Liver (tissue), 9 donors: Measurements from ENCODE around the gene DIP2A. TPM values are rescaled to one million over a fixed set of nuclear protein-coding genes. Genes with fewer than 3 reads are reported as not detected.

ENCODE experiments used
- DNase-seq: peaks from one replicate; pipeline ENCODE4 v3.0.0-alpha.2; 2017; ENCODE audit warnings: low spot score
- H3K27ac ChIP-seq, 2 donors: one replicate each; pipeline ENCODE4 v1.7.0; 2013; ENCODE audit warnings: inconsistent platforms in 2 of 2, low read length in 2 of 2, control low read depth in 1 of 2, low read depth in 1 of 2, mild to moderate bottlenecking in 1 of 2
- H3K27me3 ChIP-seq, 4 donors: one replicate each; pipeline versions ENCODE4 v1.6.1 to v1.7.0; 2013; ENCODE audit warnings: low read length in 3 of 4, inconsistent platforms in 1 of 4, mild to moderate bottlenecking in 1 of 4, moderate library complexity in 1 of 4; ENCODE audit not compliant: control insufficient read depth in 4 of 4, insufficient read depth in 4 of 4
- H3K36me3 ChIP-seq, 4 donors: one replicate each; pipeline versions ENCODE4 v1.6.1 to v1.7.0; 2013; ENCODE audit warnings: low read length in 3 of 4, mild to moderate bottlenecking in 3 of 4, low read depth in 1 of 4, moderate library complexity in 1 of 4; ENCODE audit not compliant: control insufficient read depth in 4 of 4, insufficient read depth in 3 of 4
- H3K4me1 ChIP-seq, 4 donors: one replicate each; pipeline versions ENCODE4 v1.6.1 to v1.7.0; 2013; ENCODE audit warnings: low read length in 3 of 4, mild to moderate bottlenecking in 3 of 4, moderate library complexity in 1 of 4; ENCODE audit not compliant: control insufficient read depth in 4 of 4, insufficient read depth in 4 of 4
- H3K4me3 ChIP-seq, 3 donors: one replicate each; pipeline versions ENCODE4 v1.6.1 to v1.7.0; 2013; ENCODE audit warnings: low read length in 3 of 3, control low read depth in 1 of 3, low read depth in 1 of 3, mild to moderate bottlenecking in 1 of 3
- H3K9ac ChIP-seq, 2 donors: one replicate each; pipeline ENCODE4 v1.7.0; 2013; ENCODE audit warnings: low read length in 2 of 2, mild to moderate bottlenecking in 2 of 2, moderate library complexity in 2 of 2, control low read depth in 1 of 2, low read depth in 1 of 2
- H3K9me3 ChIP-seq, 4 donors: one replicate each; pipeline versions ENCODE4 v1.6.1 to v1.7.0; 2013; ENCODE audit warnings: low read length in 3 of 4; ENCODE audit not compliant: control insufficient read depth in 4 of 4
- EGR1 ChIP-seq, 2 donors: IDR thresholded peaks; 2 replicates each; pipeline ENCODE4 v1.6.1; 2016 to 2018; ENCODE audit warnings: antibody characterized with exemption in 2 of 2, low read depth in 2 of 2
- FOXA1 ChIP-seq: IDR thresholded peaks from 2 replicates; pipeline ENCODE4 v1.6.1; 2016; ENCODE audit warnings: antibody characterized with exemption
- FOXA2 ChIP-seq: IDR thresholded peaks from 2 replicates; pipeline ENCODE4 v1.6.1; 2016; ENCODE audit warnings: antibody characterized with exemption
- GABPA ChIP-seq, 2 donors: IDR thresholded peaks in 1 of 2; conservative IDR thresholded peaks in 1 of 2; 2 replicates each; pipeline ENCODE4 v1.6.1; 2016; ENCODE audit warnings: antibody characterized with exemption in 2 of 2, mild to moderate bottlenecking in 1 of 2, moderate library complexity in 1 of 2
- HNF4A ChIP-seq, 2 donors: conservative IDR thresholded peaks; 2 replicates each; pipeline ENCODE4 v1.6.1; 2016; ENCODE audit warnings: antibody characterized with exemption in 2 of 2, mild to moderate bottlenecking in 2 of 2
- JUND ChIP-seq, 2 donors: IDR thresholded peaks; 2 replicates each; pipeline ENCODE4 v1.6.1; 2016; ENCODE audit warnings: antibody characterized with exemption in 2 of 2
- NR2F2 ChIP-seq: IDR thresholded peaks from 2 replicates; pipeline ENCODE4 v1.6.1; 2016; ENCODE audit warnings: antibody characterized with exemption
- RAD21 ChIP-seq, 2 donors: IDR thresholded peaks; 2 replicates each; pipeline ENCODE4 v1.6.1; 2016; ENCODE audit warnings: antibody characterized with exemption in 2 of 2, mild to moderate bottlenecking in 2 of 2
- RXRA ChIP-seq, 2 donors: IDR thresholded peaks; 2 replicates each; pipeline ENCODE4 v1.6.1; 2017 to 2018; ENCODE audit warnings: antibody characterized with exemption in 2 of 2, mild to moderate bottlenecking in 1 of 2
- SP1 ChIP-seq: IDR thresholded peaks from 2 replicates; pipeline ENCODE4 v1.6.1; 2018; ENCODE audit warnings: antibody characterized with exemption, mild to moderate bottlenecking
- TAF1 ChIP-seq: conservative IDR thresholded peaks from 2 replicates; pipeline ENCODE4 v1.6.1; 2016; ENCODE audit warnings: antibody characterized with exemption, mild to moderate bottlenecking
- YY1 ChIP-seq: IDR thresholded peaks from 2 replicates; pipeline ENCODE4 v1.6.1; 2016; ENCODE audit warnings: antibody characterized with exemption, mild to moderate bottlenecking
- WGBS: extraction: QIAGEN DNeasy Blood & Tissue Kit; methylation state at CpG from one replicate; pipeline ENCODE4 v1.1.7; 2013; 5-methylcytosine and 5-hydroxymethylcytosine counted together
- polyA plus RNA-seq, 2 donors: library from polyadenylated mRNA; stranded (reverse) in 1 of 2; unstranded in 1 of 2; fragments of 200-250 nt in 1 of 2; fragments of >200 nt in 1 of 2; fragmentation: Nextera tagmentation in 1 of 2; extraction: Ambion mirVana in 1 of 2; gene quantifications; one replicate each; pipeline versions ENCODE4 v1.2.1 to v1.2.3, GENCODE V29; 2013 to 2015
- total RNA-seq, 2 donors: library from RNA; depleted of rRNA; stranded (reverse); fragments of >200 nt; gene quantifications; one replicate each; pipeline ENCODE4 v1.2.3, GENCODE V29; 2014
- TF ChIP-seq, protein P1 (sequence below): fragments of 150-350 bp; IDR thresholded peaks from 2 replicates; pipeline ENCODE4 v1.5.1; 2017; ENCODE audit warnings: improper control_type of control experiment, low read depth, low read length; ENCODE audit not compliant: missing input control
- TF ChIP-seq, protein P2 (sequence below): IDR thresholded peaks from 2 replicates; pipeline ENCODE4 v1.6.1; 2016; ENCODE audit warnings: antibody characterized with exemption
- TF ChIP-seq, protein P3 (sequence below): IDR thresholded peaks from 2 replicates; pipeline ENCODE4 v1.6.1; 2016; ENCODE audit warnings: antibody characterized with exemption
- TF ChIP-seq, protein P4 (sequence below): IDR thresholded peaks from 2 replicates; pipeline ENCODE4 v1.6.1; 2016; ENCODE audit warnings: antibody characterized with exemption
- TF ChIP-seq, protein P5 (sequence below): IDR thresholded peaks from 2 replicates; pipeline ENCODE4 v1.6.1; 2016; ENCODE audit warnings: antibody characterized with exemption, mild to moderate bottlenecking
- donor health status: healthy.
- donor health status: healthy.
- donor health status: healthy.
- donor health status: healthy.
- donor health status: healthy.

The DIP2A gene
- total and polyA plus RNA-seq, 4 donors: 3.8 to 21.7 (median 7.5) TPM

DNA sequence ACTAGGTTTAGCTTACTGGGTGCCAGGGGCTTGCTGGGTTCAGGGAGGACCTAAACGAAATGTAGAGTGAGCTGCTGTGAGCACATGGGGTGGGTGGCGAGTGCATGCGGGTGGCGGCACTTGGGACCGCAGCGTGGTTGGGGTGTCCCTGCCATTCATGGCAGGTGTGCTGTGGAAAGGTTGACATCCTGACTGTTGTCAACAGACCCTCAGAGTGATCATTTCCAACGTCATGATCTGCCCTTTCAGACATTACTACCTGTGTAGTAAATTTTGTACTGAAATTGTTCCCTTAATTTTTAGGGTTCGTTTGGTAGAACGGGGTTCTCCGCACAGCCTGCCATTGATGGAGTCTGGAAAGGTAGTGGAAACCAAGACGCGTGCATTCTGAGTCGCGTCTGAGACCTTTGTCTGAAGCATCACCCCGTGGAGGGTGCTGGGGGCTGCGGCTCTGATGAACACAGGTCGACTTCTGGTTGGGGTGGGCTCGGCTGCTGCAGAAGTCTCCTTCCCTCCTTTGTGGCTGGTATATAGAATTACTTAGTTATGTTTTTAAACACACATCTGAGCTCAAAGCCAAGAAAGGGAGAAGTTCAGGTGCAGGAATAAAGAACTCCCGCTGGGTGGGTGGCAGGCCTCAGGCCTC is 102.9 kb downstream of the DIP2A start:
- Histone ChIP-seq H3K27ac (no peak overlapping the region), H3K9ac (no peak overlapping the region), H3K4me1 (no peaks in the 10 kb centered on the region), H3K9me3 (no peaks in the 10 kb centered on the region), H3K27me3 (no peaks in the 10 kb centered on the region), H3K36me3 (peaks cover 2 to 70% (median 27%) of the 10 kb centered on the region in 4 donors), H3K4me3 (no peak overlapping the region)
- TF ChIP-seq TAF1: no peak
- no peak for TF ChIP-seq YY1
- no peak for TF ChIP-seq NR2F2
- TF ChIP-seq, protein P1, sequence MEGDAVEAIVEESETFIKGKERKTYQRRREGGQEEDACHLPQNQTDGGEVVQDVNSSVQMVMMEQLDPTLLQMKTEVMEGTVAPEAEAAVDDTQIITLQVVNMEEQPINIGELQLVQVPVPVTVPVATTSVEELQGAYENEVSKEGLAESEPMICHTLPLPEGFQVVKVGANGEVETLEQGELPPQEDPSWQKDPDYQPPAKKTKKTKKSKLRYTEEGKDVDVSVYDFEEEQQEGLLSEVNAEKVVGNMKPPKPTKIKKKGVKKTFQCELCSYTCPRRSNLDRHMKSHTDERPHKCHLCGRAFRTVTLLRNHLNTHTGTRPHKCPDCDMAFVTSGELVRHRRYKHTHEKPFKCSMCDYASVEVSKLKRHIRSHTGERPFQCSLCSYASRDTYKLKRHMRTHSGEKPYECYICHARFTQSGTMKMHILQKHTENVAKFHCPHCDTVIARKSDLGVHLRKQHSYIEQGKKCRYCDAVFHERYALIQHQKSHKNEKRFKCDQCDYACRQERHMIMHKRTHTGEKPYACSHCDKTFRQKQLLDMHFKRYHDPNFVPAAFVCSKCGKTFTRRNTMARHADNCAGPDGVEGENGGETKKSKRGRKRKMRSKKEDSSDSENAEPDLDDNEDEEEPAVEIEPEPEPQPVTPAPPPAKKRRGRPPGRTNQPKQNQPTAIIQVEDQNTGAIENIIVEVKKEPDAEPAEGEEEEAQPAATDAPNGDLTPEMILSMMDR: no peak
- no peak for TF ChIP-seq JUND (IDR thresholded peaks at IDR 0.05)
- TF ChIP-seq, protein P2, sequence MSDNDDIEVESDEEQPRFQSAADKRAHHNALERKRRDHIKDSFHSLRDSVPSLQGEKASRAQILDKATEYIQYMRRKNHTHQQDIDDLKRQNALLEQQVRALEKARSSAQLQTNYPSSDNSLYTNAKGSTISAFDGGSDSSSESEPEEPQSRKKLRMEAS: no peak
- no peak for TF ChIP-seq FOXA2
- 96% methylated on average over 19 of the region's 19 CpGs for WGBS
- DNase-seq: no peak

DNA sequence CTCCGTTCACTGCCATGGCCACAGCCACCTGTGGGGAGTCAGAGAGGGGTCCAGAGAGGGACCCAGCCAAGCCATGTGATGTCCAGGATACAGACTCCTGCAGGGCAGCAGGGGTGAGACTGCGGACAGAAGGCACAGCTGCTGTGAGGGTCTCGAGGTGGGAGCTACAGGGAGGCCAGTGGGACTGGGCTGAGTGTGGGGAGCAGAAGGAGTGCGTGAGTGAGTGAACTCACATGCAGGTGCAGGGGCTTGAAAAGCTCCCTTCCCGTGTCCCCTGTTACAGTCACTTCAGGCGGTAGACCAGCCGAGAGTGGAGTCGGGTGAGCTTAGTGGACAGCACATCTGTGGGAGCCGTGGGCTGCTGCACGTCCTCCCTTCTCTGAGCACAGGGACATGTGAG is 103.8 kb downstream of the DIP2A start:
- Histone ChIP-seq H3K9me3 (no peaks in the 10 kb centered on the region), H3K4me3 (no peak overlapping the region), H3K27me3 (no peaks in the 10 kb centered on the region), H3K9ac (no peak overlapping the region), H3K36me3 (peaks cover 4 to 71% (median 29%) of the 10 kb centered on the region in 4 donors), H3K27ac (no peak overlapping the region), H3K4me1 (no peaks in the 10 kb centered on the region)
- no peak for DNase-seq
- TF ChIP-seq FOXA2 (no peak), RAD21 (IDR thresholded peaks at IDR 0.05) (no peak), SP1 (no peak)
- WGBS: 84% methylated on average over 10 of the region's 10 CpGs

DNA sequence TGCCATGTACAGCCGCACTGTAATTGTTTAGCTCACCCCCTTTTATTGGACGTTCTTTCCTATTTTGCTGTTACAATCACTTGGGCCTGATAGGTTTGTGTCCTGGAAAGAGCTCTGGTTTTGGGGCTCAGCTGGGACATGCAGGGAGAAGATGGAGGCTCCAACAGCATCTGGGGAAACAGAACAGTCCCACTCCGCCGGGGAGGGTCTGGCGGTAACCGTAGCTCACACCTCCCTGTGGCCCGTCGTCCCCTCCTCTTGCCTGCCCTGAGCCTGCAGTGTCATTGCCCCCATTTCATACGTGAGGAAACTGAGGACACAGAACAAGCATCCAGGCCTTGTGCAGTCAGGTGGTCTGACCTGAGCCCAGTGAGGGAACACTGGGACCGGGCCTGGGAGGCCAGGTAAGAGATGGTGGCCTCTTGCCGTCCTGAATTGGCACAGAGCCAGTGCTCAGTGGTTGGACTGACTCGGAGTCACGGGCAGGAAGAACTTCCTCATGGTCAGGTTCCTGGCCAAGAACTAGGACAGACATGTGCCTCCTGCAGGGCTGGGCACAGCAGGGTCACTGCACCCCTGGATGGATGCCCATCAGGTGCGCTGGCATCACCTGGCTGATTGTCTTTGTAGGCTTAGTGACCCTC is 104.4 kb downstream of the DIP2A start:
- H3K27me3 ChIP-seq: no peaks in the 10 kb centered on the region
- H3K27ac ChIP-seq: no peak overlapping the region
- no peak for DNase-seq
- H3K4me3 ChIP-seq: no peak overlapping the region
- H3K9me3 ChIP-seq: no peaks in the 10 kb centered on the region
- H3K36me3 ChIP-seq: peaks cover 4 to 72% (median 28%) of the 10 kb centered on the region in 4 donors
- no peak overlapping the region for H3K9ac ChIP-seq
- H3K4me1 ChIP-seq: no peaks in the 10 kb centered on the region
- WGBS: 90% methylated on average over 14 of the region's 14 CpGs
- TF ChIP-seq, protein P3, sequence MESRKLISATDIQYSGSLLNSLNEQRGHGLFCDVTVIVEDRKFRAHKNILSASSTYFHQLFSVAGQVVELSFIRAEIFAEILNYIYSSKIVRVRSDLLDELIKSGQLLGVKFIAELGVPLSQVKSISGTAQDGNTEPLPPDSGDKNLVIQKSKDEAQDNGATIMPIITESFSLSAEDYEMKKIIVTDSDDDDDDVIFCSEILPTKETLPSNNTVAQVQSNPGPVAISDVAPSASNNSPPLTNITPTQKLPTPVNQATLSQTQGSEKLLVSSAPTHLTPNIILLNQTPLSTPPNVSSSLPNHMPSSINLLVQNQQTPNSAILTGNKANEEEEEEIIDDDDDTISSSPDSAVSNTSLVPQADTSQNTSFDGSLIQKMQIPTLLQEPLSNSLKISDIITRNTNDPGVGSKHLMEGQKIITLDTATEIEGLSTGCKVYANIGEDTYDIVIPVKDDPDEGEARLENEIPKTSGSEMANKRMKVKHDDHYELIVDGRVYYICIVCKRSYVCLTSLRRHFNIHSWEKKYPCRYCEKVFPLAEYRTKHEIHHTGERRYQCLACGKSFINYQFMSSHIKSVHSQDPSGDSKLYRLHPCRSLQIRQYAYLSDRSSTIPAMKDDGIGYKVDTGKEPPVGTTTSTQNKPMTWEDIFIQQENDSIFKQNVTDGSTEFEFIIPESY: no peak
- TF ChIP-seq FOXA1 (no peak), RXRA (IDR thresholded peaks at IDR 0.05) (no peak), EGR1 (IDR thresholded peaks at IDR 0.05; ENCODE audit: low read depth in 2 of 2) (no peak), JUND (IDR thresholded peaks at IDR 0.05) (no peak), SP1 (no peak), GABPA (IDR thresholded peaks at IDR 0.05 in 1 of 2, conservative IDR thresholded peaks at IDR 0.05 in 1 of 2) (no peak), HNF4A (conservative IDR thresholded peaks at IDR 0.05) (no peak)
- TF ChIP-seq, protein P4, sequence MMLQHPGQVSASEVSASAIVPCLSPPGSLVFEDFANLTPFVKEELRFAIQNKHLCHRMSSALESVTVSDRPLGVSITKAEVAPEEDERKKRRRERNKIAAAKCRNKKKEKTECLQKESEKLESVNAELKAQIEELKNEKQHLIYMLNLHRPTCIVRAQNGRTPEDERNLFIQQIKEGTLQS: no peak
- TF ChIP-seq, protein P1: no peak
- TF ChIP-seq, protein P5, sequence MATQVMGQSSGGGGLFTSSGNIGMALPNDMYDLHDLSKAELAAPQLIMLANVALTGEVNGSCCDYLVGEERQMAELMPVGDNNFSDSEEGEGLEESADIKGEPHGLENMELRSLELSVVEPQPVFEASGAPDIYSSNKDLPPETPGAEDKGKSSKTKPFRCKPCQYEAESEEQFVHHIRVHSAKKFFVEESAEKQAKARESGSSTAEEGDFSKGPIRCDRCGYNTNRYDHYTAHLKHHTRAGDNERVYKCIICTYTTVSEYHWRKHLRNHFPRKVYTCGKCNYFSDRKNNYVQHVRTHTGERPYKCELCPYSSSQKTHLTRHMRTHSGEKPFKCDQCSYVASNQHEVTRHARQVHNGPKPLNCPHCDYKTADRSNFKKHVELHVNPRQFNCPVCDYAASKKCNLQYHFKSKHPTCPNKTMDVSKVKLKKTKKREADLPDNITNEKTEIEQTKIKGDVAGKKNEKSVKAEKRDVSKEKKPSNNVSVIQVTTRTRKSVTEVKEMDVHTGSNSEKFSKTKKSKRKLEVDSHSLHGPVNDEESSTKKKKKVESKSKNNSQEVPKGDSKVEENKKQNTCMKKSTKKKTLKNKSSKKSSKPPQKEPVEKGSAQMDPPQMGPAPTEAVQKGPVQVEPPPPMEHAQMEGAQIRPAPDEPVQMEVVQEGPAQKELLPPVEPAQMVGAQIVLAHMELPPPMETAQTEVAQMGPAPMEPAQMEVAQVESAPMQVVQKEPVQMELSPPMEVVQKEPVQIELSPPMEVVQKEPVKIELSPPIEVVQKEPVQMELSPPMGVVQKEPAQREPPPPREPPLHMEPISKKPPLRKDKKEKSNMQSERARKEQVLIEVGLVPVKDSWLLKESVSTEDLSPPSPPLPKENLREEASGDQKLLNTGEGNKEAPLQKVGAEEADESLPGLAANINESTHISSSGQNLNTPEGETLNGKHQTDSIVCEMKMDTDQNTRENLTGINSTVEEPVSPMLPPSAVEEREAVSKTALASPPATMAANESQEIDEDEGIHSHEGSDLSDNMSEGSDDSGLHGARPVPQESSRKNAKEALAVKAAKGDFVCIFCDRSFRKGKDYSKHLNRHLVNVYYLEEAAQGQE: no peak
